Effector CD4-positive, alpha-beta T cell (primary cell): ENCODE measurements around the gene ARRDC3.
A peak's percentile ranks its signal among the peaks of the same experiment; 100 is the strongest.

Source experiments
- DNase-seq: peaks from one replicate; pipeline ENCODE4 v3.0.0-alpha.2; 2020

The ARRDC3 gene

DNA sequence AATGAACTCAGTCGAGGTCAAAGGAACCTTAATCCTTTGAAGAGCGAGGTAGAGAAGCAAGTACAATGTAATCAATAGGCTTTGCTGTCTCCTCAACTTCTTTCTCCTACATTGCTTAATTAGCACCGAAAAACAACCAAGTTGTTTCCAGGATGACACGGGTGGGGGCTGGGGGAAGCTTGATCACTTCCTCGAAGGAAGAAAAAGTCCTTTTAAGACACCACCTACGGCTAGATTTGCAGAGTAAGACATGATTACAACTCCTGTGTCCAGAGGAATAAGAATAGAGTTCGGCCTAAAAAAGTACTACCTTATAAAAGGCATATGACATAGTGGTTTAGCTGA, 811 bp upstream of the ARRDC3 start:
- no peak for DNase-seq

DNA sequence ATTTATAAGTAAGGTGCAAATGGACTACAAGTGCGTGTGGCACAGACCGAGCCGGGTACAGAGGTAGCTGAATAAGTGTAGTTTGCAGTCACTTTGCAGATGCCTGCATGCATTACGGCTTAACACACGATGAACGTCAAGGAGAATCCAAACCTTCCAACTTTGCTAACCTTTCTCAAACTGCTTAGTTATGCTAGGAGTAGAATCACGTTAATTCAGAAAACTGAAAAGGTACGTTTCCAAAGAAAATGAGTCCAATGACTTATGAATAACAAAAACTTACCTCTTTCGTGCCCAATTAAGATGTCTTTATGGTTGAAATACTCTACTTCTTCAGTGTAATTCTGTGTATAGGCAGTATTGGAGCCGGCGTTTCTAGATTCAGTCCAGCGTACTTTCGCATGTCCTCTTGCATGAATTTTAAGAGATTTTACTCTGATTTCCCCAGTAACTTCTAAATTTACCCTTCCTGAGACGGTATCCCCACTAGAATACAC, 539 bp downstream of the ARRDC3 start:
- peak; percentile 25 for DNase-seq

DNA sequence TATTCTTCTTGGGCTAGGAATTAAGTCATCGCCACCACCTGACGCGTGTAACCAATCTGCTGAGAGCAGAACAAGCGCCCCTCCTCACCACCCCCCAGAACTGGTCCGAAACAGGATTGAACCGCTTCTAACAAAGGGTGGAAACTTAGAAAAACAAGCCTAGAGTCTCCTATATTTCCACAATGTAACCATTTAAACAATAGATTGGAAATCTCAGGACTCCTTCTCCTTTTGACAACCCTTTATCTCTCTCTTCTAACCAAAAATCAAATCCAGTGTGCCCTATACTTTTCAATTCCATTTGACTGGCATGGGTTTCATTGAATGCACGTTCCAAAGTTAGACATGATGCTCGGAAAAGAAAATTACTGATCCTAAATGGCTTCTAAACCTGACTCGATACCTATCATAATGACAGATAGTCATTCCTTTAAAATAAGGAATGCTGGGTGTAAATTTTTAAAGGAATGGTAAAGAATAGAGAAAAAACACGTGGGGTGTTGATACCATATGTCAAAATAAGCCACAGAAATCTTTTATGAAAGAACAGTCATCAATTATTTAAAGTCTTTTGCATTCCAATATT, 1.2 kb downstream of the ARRDC3 start:
- peak; percentile 80 for DNase-seq

DNA sequence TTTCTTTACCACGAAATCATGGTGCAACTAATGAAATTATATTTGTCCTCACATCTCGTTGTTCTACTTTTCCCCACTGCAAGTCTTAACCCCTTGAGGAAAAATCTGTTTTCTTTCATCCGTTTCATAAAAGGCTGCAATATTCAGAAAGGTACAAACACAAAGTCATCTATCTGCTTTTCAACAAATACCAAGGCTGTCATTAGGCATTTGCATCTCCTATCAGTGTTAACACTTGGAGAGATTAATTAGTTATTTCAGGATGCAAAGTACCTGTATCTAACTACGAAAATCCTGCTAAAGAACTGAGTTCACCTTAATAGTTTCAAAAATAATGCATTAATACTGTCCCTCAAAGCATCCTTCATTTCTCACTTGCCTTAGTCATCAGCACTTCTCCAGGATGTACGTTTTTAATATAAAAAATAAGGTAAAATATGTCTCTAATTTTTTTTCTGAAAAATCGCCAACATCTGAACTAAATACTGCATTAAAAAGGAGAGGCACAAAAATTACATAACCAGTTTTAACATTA, 1.8 kb downstream of the ARRDC3 start:
- no peak for DNase-seq

DNA sequence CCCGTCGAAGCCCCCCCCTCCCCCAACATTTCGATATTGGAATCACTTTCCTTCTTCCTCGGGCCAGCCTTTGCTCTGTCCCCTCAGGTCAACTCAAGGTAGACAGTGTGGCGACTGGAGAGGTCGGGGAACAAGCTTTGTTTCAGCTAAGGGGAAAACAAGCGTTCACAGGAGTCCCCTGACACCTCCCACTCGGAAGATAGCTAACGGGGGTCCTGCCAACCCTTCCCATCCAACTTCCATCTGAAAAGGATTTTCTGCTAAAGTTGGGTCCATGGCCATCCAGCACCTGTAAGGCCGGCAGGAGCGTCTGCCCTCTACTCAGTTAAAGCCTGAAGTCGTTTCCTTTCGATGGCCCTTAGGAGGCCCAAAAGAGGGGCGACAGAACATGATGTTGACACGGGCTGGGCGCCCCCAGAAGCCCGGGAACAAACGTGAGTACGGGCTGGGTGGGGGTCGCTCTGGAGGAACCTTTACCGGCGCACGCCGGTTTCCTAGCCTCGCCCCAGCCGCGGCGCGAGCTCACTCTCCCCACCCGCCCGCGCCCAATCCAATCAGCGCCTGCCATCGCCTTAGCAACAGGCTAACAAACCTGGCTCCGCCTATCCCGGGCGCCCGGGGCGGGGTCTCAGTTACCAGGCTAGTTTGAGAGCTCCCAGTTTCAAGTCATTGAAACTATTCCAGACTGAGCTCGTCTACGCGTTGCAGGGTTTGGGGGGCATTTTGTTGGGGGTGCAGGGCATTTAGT, 2.5 kb downstream of the ARRDC3 start:
- DNase-seq, result peak; percentile 98

DNA sequence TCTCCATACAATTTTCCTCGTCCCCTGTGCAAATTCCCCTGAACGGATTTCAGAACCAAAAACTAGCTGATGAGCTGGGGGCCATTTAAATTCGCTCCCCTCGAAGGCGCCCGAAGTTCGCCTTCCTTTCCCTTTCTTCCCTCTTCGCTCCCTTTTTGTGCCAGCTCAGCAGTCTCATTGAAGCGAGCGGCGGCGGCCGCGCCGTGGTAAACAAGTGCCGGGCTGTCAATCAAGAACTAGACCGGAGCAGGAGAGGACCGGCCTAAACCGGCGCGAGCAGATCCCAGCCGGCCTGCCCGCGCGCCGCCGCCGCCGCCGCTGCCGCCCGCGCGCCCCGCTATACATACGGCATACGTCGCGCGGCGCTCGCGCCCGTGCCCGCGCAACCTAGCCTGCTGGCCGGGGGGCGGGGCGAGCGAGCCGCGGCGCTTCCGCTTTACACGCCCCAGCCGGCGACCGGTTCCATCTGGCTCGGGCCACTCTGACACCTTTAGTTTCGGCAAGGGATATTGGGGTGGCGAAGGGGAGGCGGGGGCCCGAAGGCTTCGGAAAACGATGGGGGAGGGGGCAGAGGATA, 3.1 kb downstream of the ARRDC3 start:
- DNase-seq, result peak; percentile 95

DNA sequence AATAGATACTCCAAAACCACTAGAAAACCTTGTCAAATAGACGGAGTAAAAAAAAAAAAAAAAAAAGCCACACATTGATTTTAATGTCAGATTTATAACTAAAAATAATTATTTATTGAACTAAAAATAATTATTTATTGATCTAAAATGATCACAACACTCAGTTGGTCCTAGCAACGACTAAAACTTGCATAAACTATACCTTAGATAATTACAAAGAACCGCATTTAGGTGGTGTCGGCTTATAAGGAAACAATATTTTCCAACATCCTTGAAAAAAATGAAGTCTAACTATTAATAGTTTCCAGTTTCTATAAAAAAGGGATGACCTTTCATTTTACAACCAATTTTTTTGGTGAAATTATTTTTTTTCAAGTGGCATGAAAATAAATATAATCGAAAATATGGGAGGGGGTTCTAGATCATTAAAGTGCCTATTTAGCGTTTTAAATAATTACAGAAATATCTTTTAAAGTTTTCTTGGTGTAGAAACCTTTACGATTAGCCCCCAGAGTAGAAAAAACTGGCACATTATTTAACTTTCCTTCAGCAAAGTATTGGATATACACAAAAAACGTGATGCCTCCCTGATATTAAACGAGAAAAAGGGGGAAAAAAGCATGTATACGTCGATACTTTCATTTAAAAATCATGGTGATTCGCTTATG, 3.7 kb downstream of the ARRDC3 start:
- no peak for DNase-seq

DNA sequence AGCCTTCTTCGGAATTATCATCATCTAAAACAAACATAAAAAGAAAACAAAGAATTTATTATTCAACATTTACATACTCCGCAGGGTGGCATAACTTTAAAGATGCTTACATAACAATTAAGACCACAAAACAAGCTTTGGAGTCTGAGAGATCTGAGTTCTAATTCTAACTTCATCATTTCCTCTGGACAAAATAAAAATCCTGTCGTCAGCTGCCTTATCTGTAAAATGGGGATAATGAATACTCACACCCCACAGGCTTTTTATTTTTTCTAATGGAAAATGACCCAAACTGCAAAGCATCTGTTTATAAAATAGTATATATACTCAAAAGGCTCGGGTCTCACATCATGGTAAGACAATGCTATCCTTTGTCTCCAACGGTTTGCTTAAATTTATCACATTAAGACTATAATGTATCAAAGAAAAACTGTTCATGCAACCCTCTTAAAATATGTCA, 4.3 kb downstream of the ARRDC3 start:
- no peak for DNase-seq

DNA sequence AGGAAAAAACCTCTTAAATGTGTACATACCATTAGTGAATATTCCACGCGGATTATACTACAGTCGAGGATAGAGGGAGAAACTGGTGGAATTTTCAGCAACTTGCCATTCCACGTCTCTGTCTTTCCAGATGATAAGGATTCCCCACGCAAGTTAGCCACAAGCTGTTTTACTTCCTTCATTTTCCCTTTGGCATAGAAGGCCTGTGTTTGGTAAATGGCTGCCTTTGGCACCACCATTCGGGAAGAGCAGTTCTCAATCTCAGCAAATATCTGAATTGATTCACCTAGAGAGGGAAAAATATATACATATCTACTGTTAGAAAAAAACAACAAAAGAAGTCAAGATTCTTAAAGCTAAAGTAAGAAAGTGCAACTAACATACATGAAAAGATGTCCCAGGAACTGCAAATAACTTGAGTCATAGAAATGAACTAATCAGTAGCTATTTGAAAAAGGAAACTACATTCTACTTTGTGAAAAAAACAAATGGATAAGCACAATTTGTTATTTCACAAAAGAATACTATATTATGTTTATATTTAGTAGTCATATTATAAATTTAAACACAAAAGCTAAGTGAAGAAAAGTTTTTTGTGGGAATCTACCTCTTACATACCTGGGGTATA, 8.1 kb downstream of the ARRDC3 start:
- no peak for DNase-seq

DNA sequence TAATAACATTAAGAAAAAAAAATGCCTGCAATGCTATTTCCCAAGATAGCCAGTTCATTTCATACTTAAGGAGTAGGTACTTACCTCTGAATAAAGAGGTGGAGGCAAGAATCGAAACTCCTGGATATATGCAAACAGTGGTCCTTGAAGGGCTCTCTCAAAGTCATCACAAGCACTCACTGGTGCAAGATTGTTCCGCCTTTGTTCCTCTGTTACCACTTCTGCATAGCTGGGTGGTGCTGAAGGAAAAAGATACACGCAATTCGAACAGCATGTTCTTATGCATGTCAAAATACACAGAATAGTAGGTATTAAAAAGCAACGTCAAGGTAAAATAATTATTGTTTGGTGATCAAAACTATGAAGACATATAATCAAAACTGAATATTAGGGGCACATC, 9.5 kb downstream of the ARRDC3 start:
- DNase-seq, result no peak

DNA sequence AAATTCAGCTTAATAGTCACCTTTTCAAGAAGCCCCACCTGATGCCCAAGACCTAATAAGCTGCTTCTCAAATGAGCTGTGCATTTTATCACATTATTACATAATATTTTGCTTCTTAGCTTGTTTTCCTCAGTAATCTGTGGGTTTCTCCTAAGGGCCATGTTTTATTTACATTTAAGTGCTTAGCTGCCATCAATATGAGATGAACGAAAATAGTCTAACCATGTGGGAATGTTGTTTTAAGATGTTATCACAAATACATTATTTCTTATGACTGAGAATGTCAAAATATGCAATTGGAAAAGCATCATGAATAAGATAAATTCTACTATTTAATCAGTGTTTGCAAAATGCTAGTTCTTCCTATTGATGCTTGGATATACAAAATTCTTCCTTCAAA, 10.1 kb downstream of the ARRDC3 start:
- DNase-seq, result no peak

DNA sequence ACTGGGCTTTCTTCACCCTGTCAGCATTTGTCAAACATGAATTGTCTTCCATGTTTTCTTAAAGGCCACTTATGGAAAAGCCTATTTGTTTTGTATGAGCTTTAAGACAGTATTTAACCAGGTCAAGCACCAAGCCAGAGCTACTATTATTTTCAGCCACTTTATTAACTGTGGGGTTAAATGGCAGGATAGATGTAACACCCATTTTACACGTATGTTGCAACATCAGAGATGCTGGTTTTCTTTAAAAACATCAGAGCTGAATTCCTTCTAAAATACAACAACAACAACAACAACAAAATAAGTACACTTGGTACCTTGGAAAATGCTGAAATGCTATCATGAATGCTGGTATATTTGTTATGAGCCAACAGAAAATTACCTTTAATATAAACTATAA, 13.6 kb downstream of the ARRDC3 start:
- no peak for DNase-seq

DNA sequence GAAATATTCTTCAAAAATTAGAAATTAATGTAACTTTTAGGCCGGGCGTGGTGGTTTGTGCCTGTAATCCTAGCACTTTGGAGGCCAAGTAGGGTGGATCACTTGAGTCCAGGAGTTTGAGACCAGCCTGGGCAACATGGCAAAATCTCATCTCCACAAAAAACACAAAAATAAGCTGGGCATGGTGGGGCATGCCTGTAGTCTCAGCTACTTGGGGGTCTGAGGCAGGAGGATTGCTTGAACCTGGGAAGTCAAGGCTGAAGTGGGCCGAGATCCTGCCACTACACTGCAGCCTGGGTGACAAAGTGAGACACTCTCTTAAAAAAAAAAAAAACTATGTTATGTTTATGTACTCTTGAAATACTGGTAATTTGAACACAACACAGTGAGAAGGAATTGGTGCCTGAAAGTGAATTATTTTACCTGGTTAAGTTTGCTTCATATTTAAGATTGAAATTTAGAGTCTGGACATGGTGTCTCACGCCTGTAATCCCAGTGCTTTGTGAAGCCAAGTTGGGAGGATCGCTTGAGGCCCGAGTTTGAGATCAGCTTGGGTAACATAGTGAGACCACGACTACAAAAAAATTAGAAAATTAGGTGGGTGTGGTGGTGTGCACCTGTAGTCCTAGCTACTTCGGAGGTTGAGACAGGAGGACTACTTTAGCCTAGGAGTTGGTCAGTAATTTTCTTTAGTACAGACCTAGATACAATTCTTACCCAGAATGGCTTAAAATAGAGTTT, 15.0 kb downstream of the ARRDC3 start:
- no peak for DNase-seq

DNA sequence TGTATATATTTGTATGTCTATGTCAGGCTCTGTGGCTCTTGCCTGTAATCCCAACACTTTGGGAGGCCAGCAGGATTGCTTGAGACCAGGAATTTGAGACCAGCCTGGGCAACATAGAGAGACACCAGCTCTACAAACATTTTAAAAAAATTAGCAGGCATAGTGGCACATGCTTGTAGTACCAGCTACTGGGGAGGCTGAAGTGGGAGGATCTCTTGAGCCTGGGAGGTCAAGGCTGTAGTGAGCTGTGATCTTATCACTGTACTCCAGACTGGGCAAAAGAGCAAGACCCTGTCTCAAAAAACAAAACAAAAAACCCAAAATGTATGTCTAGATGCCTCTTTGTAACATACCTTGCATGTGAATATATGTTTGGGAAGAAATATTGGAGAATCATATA, 15.8 kb downstream of the ARRDC3 start:
- no peak for DNase-seq

DNA sequence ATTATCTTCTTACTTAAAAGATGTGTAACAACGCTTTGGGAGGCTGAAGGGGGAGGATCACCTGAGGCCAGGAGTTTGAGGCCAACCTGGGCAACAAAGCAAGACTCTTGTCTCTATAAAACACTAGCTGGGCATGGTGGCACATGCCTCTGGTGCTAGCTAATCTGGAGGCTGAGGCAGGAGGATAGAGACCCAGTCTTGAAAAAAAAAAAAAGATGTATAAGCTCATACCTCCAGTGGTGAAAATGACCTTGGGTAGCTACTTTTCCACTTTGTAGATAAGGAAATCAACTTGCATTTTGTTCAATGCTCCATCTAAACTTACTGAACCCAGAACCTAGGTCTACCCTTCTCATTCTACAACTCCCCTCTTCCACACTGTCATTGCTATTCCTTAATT, 16.6 kb downstream of the ARRDC3 start:
- DNase-seq, result no peak

DNA sequence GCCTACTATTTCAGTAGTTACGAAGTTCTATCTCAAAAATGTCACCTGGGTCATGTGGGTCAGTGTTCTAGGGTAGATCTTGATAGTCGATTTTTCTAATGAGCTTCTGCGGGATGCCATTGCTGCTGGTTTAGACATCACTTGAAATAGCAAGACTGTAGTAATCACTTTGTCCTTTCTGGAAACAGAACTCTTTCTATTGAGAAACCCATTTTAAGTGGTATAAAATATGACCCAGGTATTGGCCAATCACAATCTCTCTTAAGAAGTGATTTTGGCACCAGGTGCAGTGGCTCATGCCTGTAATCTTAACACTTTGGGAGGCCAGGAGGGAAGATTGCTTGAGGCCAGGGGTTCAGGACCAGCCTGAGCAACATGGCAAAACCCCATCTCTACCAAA, 17.6 kb downstream of the ARRDC3 start:
- DNase-seq, result no peak

DNA sequence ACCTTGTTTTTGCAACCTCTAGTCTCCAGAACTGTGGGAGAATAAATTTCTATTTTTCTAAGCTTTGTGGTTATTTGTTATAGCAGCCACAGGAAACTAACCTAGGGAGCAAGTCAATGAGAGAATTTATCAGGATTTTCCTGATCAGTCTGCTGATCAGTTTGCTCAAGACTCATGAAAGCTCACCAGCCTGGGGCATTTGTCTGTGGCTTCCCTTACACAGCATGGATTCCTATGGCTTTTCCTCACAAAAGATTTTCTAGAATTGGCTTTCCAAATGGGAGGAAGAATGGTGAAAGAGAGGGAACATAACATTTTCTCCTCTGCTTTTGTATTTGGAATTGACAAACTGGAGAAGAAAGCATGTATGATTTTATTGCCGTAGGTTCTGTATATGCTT, 20.2 kb downstream of the ARRDC3 start:
- no peak for DNase-seq

DNA sequence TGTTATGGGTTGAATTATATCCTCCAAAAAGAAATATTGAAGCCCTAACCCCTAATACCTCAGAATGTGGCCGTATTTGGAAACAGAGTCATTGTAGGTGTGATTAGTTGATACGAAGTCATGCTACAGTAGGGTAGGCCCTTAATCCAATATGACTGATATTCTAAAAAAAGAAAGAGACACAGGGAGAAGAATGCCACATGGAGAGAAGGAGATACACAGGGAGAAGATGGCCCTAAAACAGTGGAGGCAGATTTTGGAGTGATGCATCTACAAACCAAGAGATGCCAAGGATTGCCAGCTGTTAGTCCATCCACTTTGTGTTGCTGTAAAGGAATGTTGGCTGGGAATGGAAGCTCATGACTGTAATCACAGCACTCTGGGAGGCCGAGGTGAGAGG, 21.3 kb downstream of the ARRDC3 start:
- DNase-seq, result no peak

DNA sequence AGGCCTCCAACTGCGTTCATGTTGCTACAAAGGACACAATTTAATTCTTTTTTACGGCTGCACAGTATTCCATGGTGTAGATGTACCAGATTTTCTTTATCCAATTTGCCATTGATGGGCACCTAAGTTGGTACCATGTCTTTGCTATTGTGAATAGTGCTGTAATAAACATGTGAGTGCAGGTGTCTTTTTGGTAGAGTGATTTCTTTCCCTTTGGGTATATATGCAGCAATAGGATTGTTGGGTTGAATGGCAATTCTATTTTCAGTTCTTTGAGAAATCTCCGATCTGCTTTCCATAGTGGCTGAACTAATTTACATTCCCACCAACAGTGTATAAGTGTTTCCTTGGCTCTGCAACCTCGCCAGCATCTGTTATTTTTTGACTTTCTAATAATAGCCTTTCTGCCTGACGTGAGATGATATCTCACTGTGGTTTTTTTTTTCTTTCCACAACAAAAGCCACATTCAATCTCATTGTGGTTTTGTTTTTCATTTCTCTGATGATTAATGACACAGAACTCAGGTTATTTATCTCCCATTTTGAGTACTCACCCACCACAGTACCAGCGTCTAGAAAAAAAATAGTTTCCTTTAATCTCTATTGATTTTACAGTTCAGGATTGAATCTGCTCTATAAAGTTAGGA, 21.9 kb downstream of the ARRDC3 start:
- no peak for DNase-seq

DNA sequence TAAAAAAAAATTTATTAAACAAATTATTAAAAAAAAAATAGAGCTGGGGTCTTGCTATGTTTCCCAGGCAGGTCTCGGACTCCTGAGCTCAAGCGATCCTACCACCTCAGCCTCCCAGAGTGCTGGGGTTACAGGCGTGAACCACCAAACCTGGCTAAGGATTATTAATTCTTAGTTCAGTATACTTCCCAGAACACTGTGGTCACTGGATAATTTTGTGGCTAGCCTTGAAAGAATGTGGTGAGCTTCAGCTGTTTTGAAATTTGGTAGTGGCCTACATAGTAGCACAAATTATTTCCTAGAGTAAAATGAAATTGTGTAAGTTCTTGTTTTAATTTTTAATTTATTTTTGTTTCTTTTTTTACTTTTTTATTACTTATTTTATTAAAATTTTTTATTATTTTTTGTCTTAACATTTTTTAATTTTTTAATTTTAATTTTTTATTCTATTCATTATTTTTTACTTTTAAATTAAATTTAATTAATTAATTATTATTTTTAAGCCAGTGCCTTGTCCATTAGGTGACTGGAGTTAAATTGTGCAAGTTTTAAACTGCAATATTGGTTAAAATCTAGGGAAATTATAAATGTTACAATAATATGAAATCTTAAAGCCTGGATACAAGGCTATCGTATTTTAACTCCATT, 23.0 kb downstream of the ARRDC3 start:
- DNase-seq, result no peak

DNA sequence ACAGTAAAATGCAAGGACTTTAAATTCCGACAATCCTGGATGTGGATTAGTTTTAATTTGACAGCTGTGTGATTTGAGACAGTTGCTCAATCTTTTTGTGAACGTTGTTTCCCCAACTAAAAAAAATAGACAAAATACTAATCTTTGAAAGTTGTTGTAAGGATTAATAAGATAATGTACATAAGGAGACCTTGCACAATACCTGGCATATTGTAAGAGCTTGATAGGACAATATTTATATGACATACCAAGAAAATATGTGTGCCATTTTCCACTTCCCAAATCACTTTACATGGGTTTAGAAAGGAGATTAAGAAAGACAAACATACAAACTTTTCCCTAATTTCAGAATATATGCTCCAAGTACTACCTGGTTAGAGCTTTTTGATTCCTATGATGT, 25.3 kb downstream of the ARRDC3 start:
- DNase-seq, result no peak
